ENCODE measurements around the gene C3orf80.
A peak's percentile ranks its signal among the peaks of the same experiment; 100 is the strongest.

GRCh38 chr3:160225176-160226025, at the start of gene C3orf80:
- TF ChIP-seq CTCF (IDR thresholded peaks at IDR 0.05; ENCODE audit: low read length) (peak; percentile 45), EZH2phosphoT487 (IDR thresholded peaks at IDR 0.05; ENCODE audit: low read length) (no peak)

Data from MM.1S (cell line).